HG03565 (cell line): ENCODE results near the gene WASF3.
"Not testable (repeated sequence)": the region's sequence is repeated elsewhere in the genome, so short reads cannot be mapped to it uniquely, and the experiment has no call there.

Experiments
- ATAC-seq: cut with Tn5 transposase; IDR thresholded peaks from one replicate; pipeline ENCODE4 v1.9.1; 2021; ENCODE audit warnings: mild to moderate bottlenecking, moderate library complexity; ENCODE audit not compliant: unreplicated experiment

WASF3 gene

GRCh38 chr13:26626271-26626670 is 68.8 kb downstream of the WASF3 start:
- no peak for ATAC-seq

GRCh38 chr13:26628706-26629105 is 71.2 kb downstream of the WASF3 start:
- no peak for ATAC-seq

- no peak for ATAC-seq
Measured at GRCh38 chr13:26629260-26629825, 71.9 kb downstream of the WASF3 start.

- ATAC-seq: not testable (repeated sequence)
Measured at GRCh38 chr13:26635634-26636033, 78.2 kb downstream of the WASF3 start.

- ATAC-seq: not testable (repeated sequence)
Measured at GRCh38 chr13:26636073-26636472, 78.6 kb downstream of the WASF3 start.

GRCh38 chr13:26646603-26647002 is 89.1 kb downstream of the WASF3 start:
- ATAC-seq: no peak

GRCh38 chr13:26651234-26651633 is 93.8 kb downstream of the WASF3 start:
- no peak for ATAC-seq

GRCh38 chr13:26653310-26653709 is 95.8 kb downstream of the WASF3 start:
- ATAC-seq: no peak

- no peak for ATAC-seq
Measured at GRCh38 chr13:26653842-26654241, 96.4 kb downstream of the WASF3 start.

GRCh38 chr13:26656919-26657318 is 99.4 kb downstream of the WASF3 start:
- no peak for ATAC-seq

- ATAC-seq: no peak
Measured at GRCh38 chr13:26658448-26659385, 101.2 kb downstream of the WASF3 start.

- ATAC-seq: no peak
Measured at GRCh38 chr13:26660185-26660584, 102.7 kb downstream of the WASF3 start.

GRCh38 chr13:26660766-26661165 is 103.3 kb downstream of the WASF3 start:
- no peak for ATAC-seq

GRCh38 chr13:26663791-26664190 is 106.3 kb downstream of the WASF3 start:
- no peak for ATAC-seq

- no peak for ATAC-seq
Measured at GRCh38 chr13:26664286-26664685, 106.8 kb downstream of the WASF3 start.

GRCh38 chr13:26664876-26665275 is 107.4 kb downstream of the WASF3 start:
- ATAC-seq: no peak

GRCh38 chr13:26668357-26669146 is 111.1 kb downstream of the WASF3 start:
- ATAC-seq: no peak

- ATAC-seq: no peak
Measured at GRCh38 chr13:26673890-26674289, 116.4 kb downstream of the WASF3 start.

GRCh38 chr13:26677156-26677555 is 119.7 kb downstream of the WASF3 start:
- no peak for ATAC-seq

GRCh38 chr13:26678330-26678729 is 120.8 kb downstream of the WASF3 start:
- no peak for ATAC-seq

- no peak for ATAC-seq
Measured at GRCh38 chr13:26678796-26679195, 121.3 kb downstream of the WASF3 start.
